ENCODE data around the gene MED9.

MED9 gene

GRCh38 chr17:17538417-17539391 is 61.9 kb downstream of the MED9 start:
- peak; percentile 99 for DNase-seq (ENCODE audit: low spot score)

GRCh38 chr17:17539591-17539990 is 62.8 kb downstream of the MED9 start:
- DNase-seq (ENCODE audit: low spot score) = no peak

- DNase-seq (ENCODE audit: low spot score) = no peak
Measured at GRCh38 chr17:17540278-17540906, 63.6 kb downstream of the MED9 start.

GRCh38 chr17:17540935-17541639 is 64.3 kb downstream of the MED9 start:
- no peak for DNase-seq (ENCODE audit: low spot score)

- DNase-seq (ENCODE audit: low spot score) = no peak
Measured at GRCh38 chr17:17541640-17542001, 64.8 kb downstream of the MED9 start.

Data from HuH-7 (cell line).